Loucy (cell line): ENCODE results near the gene SIRPA.

Source experiments
- H2AFZ ChIP-seq: fragments of 200-600 bp; sonication (generic); 2 replicates; pipeline ENCODE4 v1.6.0; 2016; ENCODE audit warnings: antibody characterized with exemption, mild to moderate bottlenecking, low read length, moderate library complexity
- H3F3A ChIP-seq: fragments of 200-600 bp; 2 replicates; pipeline ENCODE4 v1.6.0; 2016; ENCODE audit warnings: antibody characterized with exemption, low read depth, mild to moderate bottlenecking
- H3K27me3 ChIP-seq: fragments of 200-600 bp; sonication (generic); 2 replicates; pipeline ENCODE4 v1.6.1; 2014; ENCODE audit warnings: low read length, mild to moderate bottlenecking; ENCODE audit not compliant: insufficient read depth, poor library complexity, severe bottlenecking
- H3K36me3 ChIP-seq: fragments of 200-600 bp; sonication (generic); 2 replicates; pipeline ENCODE4 v1.6.1; 2016; ENCODE audit warnings: low read length; ENCODE audit not compliant: insufficient read depth
- H3K4me1 ChIP-seq: fragments of 200-600 bp; sonication (generic); 2 replicates; pipeline ENCODE4 v1.5.1; 2014; ENCODE audit warnings: low read length, mild to moderate bottlenecking; ENCODE audit not compliant: insufficient read depth, poor library complexity, severe bottlenecking
- H3K4me2 ChIP-seq: fragments of 200-600 bp; sonication (generic); 2 replicates; pipeline ENCODE4 v1.6.0; 2014; ENCODE audit warnings: antibody characterized with exemption, low read length, low read depth, mild to moderate bottlenecking; ENCODE audit not compliant: poor library complexity, severe bottlenecking
- H3K4me3 ChIP-seq: fragments of 200-600 bp; sonication (generic); 2 replicates; pipeline ENCODE4 v1.5.1; 2014; ENCODE audit warnings: low read length, mild to moderate bottlenecking, mixed read lengths; ENCODE audit not compliant: poor library complexity, severe bottlenecking
- H3K79me2 ChIP-seq: fragments of 200-600 bp; sonication (generic); 2 replicates; pipeline ENCODE4 v1.6.1; 2014; ENCODE audit warnings: low read length; ENCODE audit not compliant: insufficient read depth
- H3K9ac ChIP-seq: fragments of 200-600 bp; sonication (generic); 2 replicates; pipeline ENCODE4 v1.6.0; 2014; ENCODE audit warnings: mild to moderate bottlenecking, low read depth, low read length, moderate library complexity; ENCODE audit not compliant: poor library complexity, severe bottlenecking
- H3K9me2 ChIP-seq: fragments of 200-600 bp; sonication (generic); replicated peaks from 2 replicates; pipeline ENCODE4 v1.6.1; 2016; ENCODE audit warnings: low read depth, low read length, mixed read lengths
- H3K9me3 ChIP-seq: fragments of 200-600 bp; sonication (generic); 2 replicates; pipeline ENCODE4 v1.6.1; 2014; ENCODE audit warnings: mild to moderate bottlenecking, antibody characterized with exemption, low read length, low read depth; ENCODE audit not compliant: insufficient read depth
- H4K20me1 ChIP-seq: fragments of 200-600 bp; sonication (generic); 2 replicates; pipeline ENCODE4 v1.6.0; 2014; ENCODE audit warnings: antibody characterized with exemption, low read length, mild to moderate bottlenecking; ENCODE audit not compliant: insufficient read depth, poor library complexity, severe bottlenecking
- CTCF ChIP-seq: fragments of 200-600 bp; sonication (generic); conservative IDR thresholded peaks from 2 replicates; pipeline ENCODE4 v1.5.1; 2014; ENCODE audit warnings: mild to moderate bottlenecking, antibody characterized with exemption, low read length
- EZH2phosphoT487 ChIP-seq: fragments of 200-600 bp; IDR thresholded peaks from 2 replicates; pipeline ENCODE4 v1.6.1; 2018; ENCODE audit warnings: antibody characterized with exemption, mild to moderate bottlenecking, moderate library complexity, borderline replicate concordance

Gene SIRPA

DNA sequence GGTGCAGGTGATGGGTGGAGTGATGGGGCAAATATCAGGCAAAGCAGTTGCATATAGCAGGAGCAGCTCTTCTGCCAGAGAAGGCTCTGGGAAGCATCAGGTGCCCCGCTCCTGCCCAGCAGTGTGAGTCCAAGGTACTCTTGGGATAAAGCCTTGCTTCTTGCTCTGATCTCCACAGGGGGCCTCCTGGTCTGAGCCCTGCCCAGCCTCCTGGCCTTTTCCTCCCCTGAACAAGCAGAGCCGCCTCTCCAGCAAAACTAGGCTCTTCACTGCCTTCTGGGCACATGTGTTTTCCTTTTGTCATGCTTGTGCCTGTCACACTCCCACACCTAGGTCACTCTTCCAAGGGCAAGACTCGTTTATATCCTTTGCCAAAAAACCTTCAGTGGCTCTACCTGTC is 34.3 kb downstream of the SIRPA start:
- Histone ChIP-seq H3K9ac (no peak overlapping the region), H3K9me3 (no peaks in the 10 kb centered on the region), H3K27me3 (no peaks in the 10 kb centered on the region), H3K36me3 (no peaks in the 10 kb centered on the region), H2AFZ (no peak overlapping the region), H3K4me1 (no peaks in the 10 kb centered on the region), H3K9me2 (no peaks in the 10 kb centered on the region), H3K4me2 (no peak overlapping the region), H3F3A (no peaks in the 10 kb centered on the region), H3K79me2 (no peaks in the 10 kb centered on the region), H3K4me3 (no peak overlapping the region), H4K20me1 (no peaks in the 10 kb centered on the region)
- no peak for TF ChIP-seq CTCF
- no peak for TF ChIP-seq EZH2phosphoT487

DNA sequence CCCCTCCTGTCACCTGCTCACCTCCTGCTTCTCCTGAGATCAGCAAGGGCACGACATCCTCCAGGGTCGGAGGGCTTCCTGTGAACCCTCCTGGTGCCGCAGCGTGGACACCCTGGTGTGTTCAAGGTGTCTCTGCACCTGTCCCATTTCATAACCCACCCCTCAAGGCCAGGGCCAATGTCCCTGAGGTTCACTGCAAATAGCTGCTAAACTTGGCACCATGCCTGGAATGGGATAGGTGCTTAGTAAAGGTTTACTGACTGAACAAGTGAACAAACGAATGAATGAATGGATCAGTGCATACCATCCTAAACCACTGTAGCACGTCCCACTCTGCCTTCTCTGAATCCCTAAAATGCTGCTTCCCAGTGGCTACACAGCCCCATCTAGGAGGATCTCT is 35.0 kb downstream of the SIRPA start:
- H3K27me3 ChIP-seq = no peaks in the 10 kb centered on the region
- no peak overlapping the region for H3K4me2 ChIP-seq
- no peaks in the 10 kb centered on the region for H3K36me3 ChIP-seq
- no peaks in the 10 kb centered on the region for H3F3A ChIP-seq
- H3K4me1 ChIP-seq = no peaks in the 10 kb centered on the region
- no peak overlapping the region for H2AFZ ChIP-seq
- H4K20me1 ChIP-seq = no peaks in the 10 kb centered on the region
- no peak overlapping the region for H3K9ac ChIP-seq
- TF ChIP-seq EZH2phosphoT487 (no peak), CTCF (no peak)
- no peak overlapping the region for H3K4me3 ChIP-seq
- H3K9me2 ChIP-seq = no peaks in the 10 kb centered on the region
- H3K79me2 ChIP-seq = no peaks in the 10 kb centered on the region
- no peaks in the 10 kb centered on the region for H3K9me3 ChIP-seq

DNA sequence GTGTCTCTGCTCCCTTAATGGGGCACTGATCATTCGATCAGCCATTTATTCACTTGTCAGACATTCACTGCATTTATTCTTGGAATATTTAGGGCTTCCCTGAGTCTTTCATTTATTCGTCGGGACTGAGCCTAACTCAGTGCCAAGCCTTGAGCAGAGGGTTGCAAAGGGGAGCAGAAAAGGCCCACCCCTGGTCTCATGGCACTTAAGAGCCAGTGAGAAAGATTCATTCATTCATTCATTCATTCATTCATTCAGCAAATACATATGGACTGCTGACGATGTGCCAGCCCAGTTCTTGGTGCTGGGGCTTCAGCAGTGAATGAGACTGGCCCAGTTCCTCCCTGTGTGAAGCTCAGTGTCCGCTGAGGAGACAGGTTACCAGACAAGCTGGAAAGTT is 36.6 kb downstream of the SIRPA start:
- no peaks in the 10 kb centered on the region for H3K4me1 ChIP-seq

More for the DNA sequence above, 36.6 kb downstream of the SIRPA start:
- H3F3A ChIP-seq = no peaks in the 10 kb centered on the region
- H2AFZ ChIP-seq = no peak overlapping the region
- H3K9me2 ChIP-seq = no peaks in the 10 kb centered on the region
- no peak overlapping the region for H3K4me3 ChIP-seq
- TF ChIP-seq EZH2phosphoT487 = no peak
- no peak for TF ChIP-seq CTCF
- H4K20me1 ChIP-seq = no peaks in the 10 kb centered on the region
- H3K9me3 ChIP-seq = no peaks in the 10 kb centered on the region
- no peaks in the 10 kb centered on the region for H3K36me3 ChIP-seq
- no peaks in the 10 kb centered on the region for H3K79me2 ChIP-seq
- no peak overlapping the region for H3K4me2 ChIP-seq
- H3K9ac ChIP-seq = no peak overlapping the region
- no peaks in the 10 kb centered on the region for H3K27me3 ChIP-seq
